ENCODE results near the gene VPS13D. TPM values are rescaled to one million over a fixed set of nuclear protein-coding genes. Genes with fewer than 3 reads are reported as not detected.
A peak's percentile ranks its signal among the peaks of the same experiment; 100 is the strongest.

The VPS13D gene
- polyA plus RNA-seq, 3 donors: 3.6 to 20.2 (median 5.1) TPM

- Histone ChIP-seq H3K9ac (ENCODE audit: insufficient read depth, low read length, poor library complexity, severe bottlenecking) (no peak overlapping the region), H3K4me3 (replicated peaks in 1 of 3; ENCODE audit: low read depth in 2 of 3, low read length in 3 of 3) (no peak overlapping the region), H3K27me3 (ENCODE audit: control insufficient read depth in 2 of 2, insufficient read depth in 2 of 2, low read length in 2 of 2) (no peaks in the 10 kb centered on the region), H3K4me2 (replicated peaks; ENCODE audit: extremely low read depth, low read length, poor library complexity, severe bottlenecking) (no peak overlapping the region), H4K20me1 (ENCODE audit: insufficient read depth, low read length) (peaks cover 5% of the 10 kb centered on the region), H3K79me2 (ENCODE audit: insufficient read depth, low read length) (no peaks in the 10 kb centered on the region), H3K4me1 (ENCODE audit: control insufficient read depth in 1 of 2, insufficient read depth in 2 of 2, low read length in 2 of 2) (peaks cover 0 to 6% of the 10 kb centered on the region in 2 donors), H3K27ac (ENCODE audit: low read depth in 1 of 2, low read length in 2 of 2) (peak overlapping the region in 1 of 2 donors; percentile 32), H2AFZ (ENCODE audit: insufficient read depth, low read depth, low read length, poor library complexity, severe bottlenecking) (no peak overlapping the region), H3K36me3 (replicated peaks in 1 of 2; ENCODE audit: control insufficient read depth in 1 of 2, insufficient read depth in 2 of 2, low read length in 2 of 2) (peaks cover 13 to 83% of the 10 kb centered on the region in 2 donors), H3K9me3 (replicated peaks in 1 of 2; ENCODE audit: control insufficient read depth in 1 of 2, insufficient read depth in 1 of 2, low read length in 2 of 2) (no peaks in the 10 kb centered on the region)
- no peak for DNase-seq
- WGBS (ENCODE audit: insufficient coverage): 100% methylated on average over 1 of the region's 8 CpGs
- no peak for TF ChIP-seq CTCF (IDR thresholded peaks at IDR 0.05)
- Mint-ChIP-seq H3K27me3 (ENCODE audit: low read depth in 3 of 3) (peaks cover 0 to 3% (median 2%) of the 10 kb centered on the region in 3 donors), H3K9me3 (no peaks in the 10 kb centered on the region), H3K4me3 (no peak overlapping the region), H3K36me3 (peaks cover 72 to 73% of the 10 kb centered on the region in 2 donors), H3K27ac (peak overlapping the region in 1 of 7 donors; percentile 22), H3K4me1 (peaks cover 31% of the 10 kb centered on the region)
- intact Hi-C loops (cut with micrococcal nuclease): no loop called here
These were observed 206.0 kb downstream of the VPS13D start for GRCh38 chr1:12435639-12436344.

- no peak for TF ChIP-seq CTCF (IDR thresholded peaks at IDR 0.05)
- no CpG with 5 or more reads among the region's 2 CpGs for WGBS (ENCODE audit: insufficient coverage)
- H3K27me3 ChIP-seq (ENCODE audit: control insufficient read depth in 2 of 2, insufficient read depth in 2 of 2, low read length in 2 of 2): no peaks in the 10 kb centered on the region
- H3K4me3 Mint-ChIP-seq: no peak overlapping the region
- no peaks in the 10 kb centered on the region for H3K9me3 ChIP-seq (replicated peaks in 1 of 2; ENCODE audit: control insufficient read depth in 1 of 2, insufficient read depth in 1 of 2, low read length in 2 of 2)
- H3K4me2 ChIP-seq (replicated peaks; ENCODE audit: extremely low read depth, low read length, poor library complexity, severe bottlenecking): no peak overlapping the region
- no peaks in the 10 kb centered on the region for H3K79me2 ChIP-seq (ENCODE audit: insufficient read depth, low read length)
- DNase-seq: no peak
- intact Hi-C loops (cut with micrococcal nuclease): no loop called here
- no peaks in the 10 kb centered on the region for H3K9me3 Mint-ChIP-seq
- H3K27me3 Mint-ChIP-seq (ENCODE audit: low read depth in 3 of 3): peaks cover 0 to 3% (median 2%) of the 10 kb centered on the region in 3 donors
- H3K4me3 ChIP-seq (replicated peaks in 1 of 3; ENCODE audit: low read depth in 2 of 3, low read length in 3 of 3): no peak overlapping the region
- no peak overlapping the region for H3K9ac ChIP-seq (ENCODE audit: insufficient read depth, low read length, poor library complexity, severe bottlenecking)
- H3K4me1 ChIP-seq (ENCODE audit: control insufficient read depth in 1 of 2, insufficient read depth in 2 of 2, low read length in 2 of 2): peaks cover 0 to 6% of the 10 kb centered on the region in 2 donors
- H3K36me3 ChIP-seq (replicated peaks in 1 of 2; ENCODE audit: control insufficient read depth in 1 of 2, insufficient read depth in 2 of 2, low read length in 2 of 2): peaks cover 15 to 82% of the 10 kb centered on the region in 2 donors
- H3K4me1 Mint-ChIP-seq: peaks cover 31% of the 10 kb centered on the region
- H2AFZ ChIP-seq (ENCODE audit: insufficient read depth, low read depth, low read length, poor library complexity, severe bottlenecking): no peak overlapping the region
- peaks cover 75 to 76% of the 10 kb centered on the region in 2 donors for H3K36me3 Mint-ChIP-seq
- H3K27ac Mint-ChIP-seq: peak overlapping the region in 2 of 7 donors; percentile 22 to 32
- peaks cover 5% of the 10 kb centered on the region for H4K20me1 ChIP-seq (ENCODE audit: insufficient read depth, low read length)
- no peak overlapping the region for H3K27ac ChIP-seq (ENCODE audit: low read depth in 1 of 2, low read length in 2 of 2)
These were observed 206.5 kb downstream of the VPS13D start for GRCh38 chr1:12436345-12436658.

All from CD14-positive monocyte (primary cell).